ENCODE data around the gene ZSCAN30. TPM values are rescaled to one million over a fixed set of nuclear protein-coding genes. Genes with fewer than 3 reads are reported as not detected.
"Not testable (repeated sequence)": the region's sequence is repeated elsewhere in the genome, so short reads cannot be mapped to it uniquely, and the experiment has no call there.

Gene ZSCAN30
- total and polyA plus RNA-seq, 2 donors from 2014 or later: 10.0 to 20.7 TPM

- DNase-seq: no peak
- intact Hi-C loops (cut with DNase I): no loop called here
- Histone ChIP-seq H3K36me3 (ENCODE audit: control insufficient read depth in 2 of 3, insufficient read depth in 3 of 3, low read length in 3 of 3) (no peaks in the 10 kb centered on the region), H3K27ac (ENCODE audit: low read depth in 2 of 2, low read length in 2 of 2) (no peak overlapping the region), H3K27me3 (ENCODE audit: control insufficient read depth, insufficient read depth, low read length) (no peaks in the 10 kb centered on the region), H3K9ac (ENCODE audit: low read length in 3 of 3) (no peak overlapping the region), H3K9me3 (ENCODE audit: control insufficient read depth in 2 of 3, insufficient read depth in 1 of 3, low read length in 3 of 3) (no peaks in the 10 kb centered on the region), H3K4me1 (ENCODE audit: control insufficient read depth in 2 of 3, insufficient read depth in 2 of 3, low read depth in 1 of 3, low read length in 3 of 3) (no peaks in the 10 kb centered on the region), H3K4me3 (ENCODE audit: low read length in 3 of 3) (no peak overlapping the region)
- no peak for TF ChIP-seq CTCF (IDR thresholded peaks at IDR 0.05; ENCODE audit: borderline replicate concordance, extremely low read depth, insufficient read depth)
- FAIRE-seq: no peak
These were observed 75.0 kb downstream of the ZSCAN30 start for GRCh38 chr18:35215026-35215425.

- FAIRE-seq; H3K9ac ChIP-seq (ENCODE audit: low read length in 3 of 3); H3K27me3 ChIP-seq (ENCODE audit: control insufficient read depth, insufficient read depth, low read length); H3K4me1 ChIP-seq (ENCODE audit: control insufficient read depth in 2 of 3, insufficient read depth in 2 of 3, low read depth in 1 of 3, low read length in 3 of 3); H3K27ac ChIP-seq (ENCODE audit: low read depth in 2 of 2, low read length in 2 of 2); H3K4me3 ChIP-seq (ENCODE audit: low read length in 3 of 3); H3K9me3 ChIP-seq (ENCODE audit: control insufficient read depth in 2 of 3, insufficient read depth in 1 of 3, low read length in 3 of 3); H3K36me3 ChIP-seq (ENCODE audit: control insufficient read depth in 2 of 3, insufficient read depth in 3 of 3, low read length in 3 of 3); DNase-seq; intact Hi-C loops (cut with DNase I): not testable (repeated sequence)
These were observed 84.1 kb downstream of the ZSCAN30 start for GRCh38 chr18:35205746-35206458.

GRCh38 chr18:35205199-35205712 lies 84.8 kb downstream of the ZSCAN30 start:
- DNase-seq (no peak), FAIRE-seq (no peak)
- no peak overlapping the region for H3K4me3 ChIP-seq (ENCODE audit: low read length in 3 of 3)
- H3K9me3 ChIP-seq (ENCODE audit: control insufficient read depth in 2 of 3, insufficient read depth in 1 of 3, low read length in 3 of 3): peaks cover 0 to 2% (median 0%) of the 10 kb centered on the region in 3 donors
- no peak overlapping the region for H3K9ac ChIP-seq (ENCODE audit: low read length in 3 of 3)
- intact Hi-C loops (cut with DNase I): no loop called here
- H3K4me1 ChIP-seq (ENCODE audit: control insufficient read depth in 2 of 3, insufficient read depth in 2 of 3, low read depth in 1 of 3, low read length in 3 of 3): no peaks in the 10 kb centered on the region
- no peaks in the 10 kb centered on the region for H3K27me3 ChIP-seq (ENCODE audit: control insufficient read depth, insufficient read depth, low read length)
- TF ChIP-seq CTCF (IDR thresholded peaks at IDR 0.05; ENCODE audit: borderline replicate concordance, extremely low read depth, insufficient read depth): no peak
- no peak overlapping the region for H3K27ac ChIP-seq (ENCODE audit: low read depth in 2 of 2, low read length in 2 of 2)
- no peaks in the 10 kb centered on the region for H3K36me3 ChIP-seq (ENCODE audit: control insufficient read depth in 2 of 3, insufficient read depth in 3 of 3, low read length in 3 of 3)

- Histone ChIP-seq H3K36me3 (ENCODE audit: control insufficient read depth in 2 of 3, insufficient read depth in 3 of 3, low read length in 3 of 3) (no peaks in the 10 kb centered on the region), H3K9me3 (ENCODE audit: control insufficient read depth in 2 of 3, insufficient read depth in 1 of 3, low read length in 3 of 3) (peaks cover 0 to 2% (median 0%) of the 10 kb centered on the region in 3 donors), H3K4me1 (ENCODE audit: control insufficient read depth in 2 of 3, insufficient read depth in 2 of 3, low read depth in 1 of 3, low read length in 3 of 3) (no peaks in the 10 kb centered on the region), H3K27me3 (ENCODE audit: control insufficient read depth, insufficient read depth, low read length) (no peaks in the 10 kb centered on the region), H3K9ac (ENCODE audit: low read length in 3 of 3) (no peak overlapping the region), H3K4me3 (ENCODE audit: low read length in 3 of 3) (no peak overlapping the region), H3K27ac (ENCODE audit: low read depth in 2 of 2, low read length in 2 of 2) (no peak overlapping the region)
- peak in 1 of 5 donors; percentile 19 for DNase-seq
- TF ChIP-seq CTCF (IDR thresholded peaks at IDR 0.05; ENCODE audit: borderline replicate concordance, extremely low read depth, insufficient read depth): no peak
- intact Hi-C loops (cut with DNase I): no loop called here
- FAIRE-seq: no peak
These were observed 87.0 kb downstream of the ZSCAN30 start for GRCh38 chr18:35203067-35203466.

All from kidney (tissue), 14 donors.